ENCODE measurements around the gene ADAMTS16.

DNA sequence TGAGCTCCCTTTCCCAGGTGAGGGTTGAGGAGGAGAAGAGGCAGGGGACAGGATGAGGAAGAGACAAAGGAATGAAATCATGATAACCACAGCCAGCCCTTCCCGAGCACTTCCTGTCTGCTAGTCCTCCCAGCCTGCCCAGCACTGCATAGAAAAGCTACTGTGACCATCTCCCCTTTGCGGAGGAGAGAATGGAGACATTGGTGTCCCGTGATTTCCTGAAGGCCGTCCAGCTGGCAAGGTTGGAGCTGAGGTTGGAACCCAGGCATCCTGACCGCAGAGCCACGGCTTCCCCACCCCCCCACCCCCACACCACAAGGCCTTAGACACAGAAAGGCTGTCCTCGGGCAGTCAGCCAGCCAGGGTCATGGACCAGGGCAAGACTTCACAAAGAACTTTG, 151.2 kb downstream of the ADAMTS16 start:
- TF ChIP-seq, protein P1, sequence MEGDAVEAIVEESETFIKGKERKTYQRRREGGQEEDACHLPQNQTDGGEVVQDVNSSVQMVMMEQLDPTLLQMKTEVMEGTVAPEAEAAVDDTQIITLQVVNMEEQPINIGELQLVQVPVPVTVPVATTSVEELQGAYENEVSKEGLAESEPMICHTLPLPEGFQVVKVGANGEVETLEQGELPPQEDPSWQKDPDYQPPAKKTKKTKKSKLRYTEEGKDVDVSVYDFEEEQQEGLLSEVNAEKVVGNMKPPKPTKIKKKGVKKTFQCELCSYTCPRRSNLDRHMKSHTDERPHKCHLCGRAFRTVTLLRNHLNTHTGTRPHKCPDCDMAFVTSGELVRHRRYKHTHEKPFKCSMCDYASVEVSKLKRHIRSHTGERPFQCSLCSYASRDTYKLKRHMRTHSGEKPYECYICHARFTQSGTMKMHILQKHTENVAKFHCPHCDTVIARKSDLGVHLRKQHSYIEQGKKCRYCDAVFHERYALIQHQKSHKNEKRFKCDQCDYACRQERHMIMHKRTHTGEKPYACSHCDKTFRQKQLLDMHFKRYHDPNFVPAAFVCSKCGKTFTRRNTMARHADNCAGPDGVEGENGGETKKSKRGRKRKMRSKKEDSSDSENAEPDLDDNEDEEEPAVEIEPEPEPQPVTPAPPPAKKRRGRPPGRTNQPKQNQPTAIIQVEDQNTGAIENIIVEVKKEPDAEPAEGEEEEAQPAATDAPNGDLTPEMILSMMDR (IDR thresholded peaks at IDR 0.05): no peak
- no peak for TF ChIP-seq POLR2A (IDR thresholded peaks at IDR 0.05)
- TF ChIP-seq POLR2AphosphoS5 (IDR thresholded peaks at IDR 0.05): no peak
